Colonic mucosa (tissue), 4 donors: Measurements from ENCODE around the gene TBX4. TPM values are rescaled to one million over a fixed set of nuclear protein-coding genes. Genes with fewer than 3 reads are reported as not detected.

Experiments used
- DNase-seq: peaks from one replicate; pipeline ENCODE4 v3.0.0-alpha.2; 2020
- H3K27ac ChIP-seq: fragments of 200-600 bp; one replicate; pipeline ENCODE4 v1.8.0; 2021
- H3K27me3 ChIP-seq: fragments of 200-600 bp; one replicate; pipeline ENCODE4 v1.8.0; 2021
- H3K36me3 ChIP-seq: fragments of 200-600 bp; one replicate; pipeline ENCODE4 v1.8.0; 2021
- H3K4me1 ChIP-seq: fragments of 200-600 bp; one replicate; pipeline ENCODE4 v1.8.0; 2021; ENCODE audit warnings: mild to moderate bottlenecking
- H3K4me3 ChIP-seq: fragments of 200-600 bp; one replicate; pipeline ENCODE4 v1.8.0; 2021
- H3K9ac ChIP-seq, 2 donors: one replicate each; pipeline ENCODE4 v1.7.0; 2013; ENCODE audit warnings: control low read depth in 2 of 2, low read depth in 2 of 2, low read length in 2 of 2
- H3K9me3 ChIP-seq: fragments of 200-600 bp; one replicate; pipeline ENCODE4 v1.8.0; 2021
- intact Hi-C: fragments of 100-400 bp; cut with DNase I; formaldehyde crosslinking; loops from one replicate; pipeline ENCODE4 v1.14.1; 2022
- total RNA-seq, 2 donors: library from RNA; stranded (reverse); fragmentation: NEBNext Ultra II Directional in 1 of 2; extraction: Animal tissue kit (Norgen Biotek cat#: 25700) in 1 of 2; gene quantifications; one replicate each; pipeline ENCODE4 v1.2.1, GENCODE V29; 2021
- TF ChIP-seq, protein P1 (sequence below): fragments of 200-600 bp; IDR thresholded peaks from one replicate; pipeline ENCODE4 v1.8.0; 2022; ENCODE audit warnings: antibody characterized with exemption, mild to moderate bottlenecking
- donor health status: healthy.
- donor health status: DM: no; HTN: no; CAD: no.
- donor health status: DM: no; HTN: no; CAD: no.

TBX4 gene
- total RNA-seq, 2 donors from 2014 or later, result not detected

DNA sequence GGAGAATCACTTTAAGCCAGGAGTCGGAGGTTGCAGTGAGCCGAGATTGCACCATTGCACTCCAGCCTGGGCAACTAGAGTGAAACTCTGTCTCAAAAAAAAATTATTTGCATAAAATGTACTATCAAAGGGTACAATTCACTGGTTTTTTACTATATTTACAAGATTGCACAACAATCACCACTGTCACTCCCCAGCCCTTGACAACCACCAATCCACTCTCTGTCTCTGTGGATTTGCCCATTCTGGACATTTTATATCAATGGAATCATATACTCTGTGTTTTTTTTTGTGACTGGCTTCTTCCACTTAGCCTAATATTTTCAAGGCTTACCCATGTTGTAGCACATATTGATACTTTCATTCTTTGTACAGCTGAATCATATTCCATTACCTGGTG is 33.8 kb upstream of the TBX4 start:
- H3K27me3 ChIP-seq, result no peaks in the 10 kb centered on the region
- no peaks in the 10 kb centered on the region for H3K9me3 ChIP-seq
- TF ChIP-seq, protein P1, sequence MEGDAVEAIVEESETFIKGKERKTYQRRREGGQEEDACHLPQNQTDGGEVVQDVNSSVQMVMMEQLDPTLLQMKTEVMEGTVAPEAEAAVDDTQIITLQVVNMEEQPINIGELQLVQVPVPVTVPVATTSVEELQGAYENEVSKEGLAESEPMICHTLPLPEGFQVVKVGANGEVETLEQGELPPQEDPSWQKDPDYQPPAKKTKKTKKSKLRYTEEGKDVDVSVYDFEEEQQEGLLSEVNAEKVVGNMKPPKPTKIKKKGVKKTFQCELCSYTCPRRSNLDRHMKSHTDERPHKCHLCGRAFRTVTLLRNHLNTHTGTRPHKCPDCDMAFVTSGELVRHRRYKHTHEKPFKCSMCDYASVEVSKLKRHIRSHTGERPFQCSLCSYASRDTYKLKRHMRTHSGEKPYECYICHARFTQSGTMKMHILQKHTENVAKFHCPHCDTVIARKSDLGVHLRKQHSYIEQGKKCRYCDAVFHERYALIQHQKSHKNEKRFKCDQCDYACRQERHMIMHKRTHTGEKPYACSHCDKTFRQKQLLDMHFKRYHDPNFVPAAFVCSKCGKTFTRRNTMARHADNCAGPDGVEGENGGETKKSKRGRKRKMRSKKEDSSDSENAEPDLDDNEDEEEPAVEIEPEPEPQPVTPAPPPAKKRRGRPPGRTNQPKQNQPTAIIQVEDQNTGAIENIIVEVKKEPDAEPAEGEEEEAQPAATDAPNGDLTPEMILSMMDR, result no peak
- H3K4me3 ChIP-seq, result no peak overlapping the region
- no peak overlapping the region for H3K27ac ChIP-seq
- no peaks in the 10 kb centered on the region for H3K36me3 ChIP-seq
- DNase-seq, result no peak
- H3K9ac ChIP-seq, result no peak overlapping the region
- no peaks in the 10 kb centered on the region for H3K4me1 ChIP-seq
- intact Hi-C loops, result no loop called here

DNA sequence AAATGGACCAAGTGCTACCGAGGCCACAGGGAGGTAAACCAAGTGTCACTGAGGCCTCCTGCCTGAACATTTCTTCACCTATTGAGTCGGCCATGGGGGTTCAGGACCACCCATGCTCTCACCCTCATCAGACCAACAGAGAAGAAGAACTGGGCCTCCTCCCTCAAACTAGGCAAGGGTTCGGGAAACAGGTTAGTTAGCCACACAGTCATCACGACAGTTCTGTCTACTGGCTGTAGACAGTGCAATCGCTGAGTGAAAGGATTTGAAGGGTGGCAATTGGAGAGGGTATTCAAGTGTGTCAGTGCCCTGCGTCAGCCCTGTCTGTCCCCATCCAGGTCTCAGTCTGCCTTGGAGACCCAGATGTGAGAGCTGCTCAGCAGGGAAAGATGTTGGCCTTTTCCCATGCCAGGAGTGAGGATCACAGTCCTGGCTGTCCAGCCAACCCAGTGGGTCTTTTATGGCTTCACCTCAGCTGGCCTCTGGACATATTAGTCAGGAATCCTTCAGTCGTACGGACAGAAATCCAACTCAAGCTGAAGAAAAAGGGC is 32.7 kb upstream of the TBX4 start:
- no peak for DNase-seq
- H3K9me3 ChIP-seq, result no peaks in the 10 kb centered on the region
- no peaks in the 10 kb centered on the region for H3K4me1 ChIP-seq
- TF ChIP-seq, protein P1, result no peak
- no peaks in the 10 kb centered on the region for H3K27me3 ChIP-seq
- no peak overlapping the region for H3K4me3 ChIP-seq
- no peak overlapping the region for H3K27ac ChIP-seq
- intact Hi-C loops, result no loop called here
- H3K36me3 ChIP-seq, result no peaks in the 10 kb centered on the region
- no peak overlapping the region for H3K9ac ChIP-seq

GRCh38 chr17:61420052-61420451 is 32.2 kb upstream of the TBX4 start:
- TF ChIP-seq, protein P1, result no peak
- Histone ChIP-seq H3K9me3 (no peaks in the 10 kb centered on the region), H3K27ac (no peak overlapping the region), H3K4me3 (no peak overlapping the region), H3K36me3 (no peaks in the 10 kb centered on the region), H3K9ac (no peak overlapping the region), H3K27me3 (no peaks in the 10 kb centered on the region), H3K4me1 (no peaks in the 10 kb centered on the region)
- DNase-seq, result no peak
- intact Hi-C loops, result no loop called here

GRCh38 chr17:61420745-61421398 is 31.4 kb upstream of the TBX4 start:
- no peaks in the 10 kb centered on the region for H3K9me3 ChIP-seq
- H3K4me3 ChIP-seq, result no peak overlapping the region
- no peaks in the 10 kb centered on the region for H3K36me3 ChIP-seq
- no peak overlapping the region for H3K27ac ChIP-seq
- intact Hi-C loops, result no loop called here
- no peak overlapping the region for H3K9ac ChIP-seq
- TF ChIP-seq, protein P1, result no peak
- no peaks in the 10 kb centered on the region for H3K4me1 ChIP-seq
- H3K27me3 ChIP-seq, result no peaks in the 10 kb centered on the region
- no peak for DNase-seq

- H3K9me3 ChIP-seq, result no peaks in the 10 kb centered on the region
- no peak for DNase-seq
- TF ChIP-seq, protein P1, result no peak
- no peaks in the 10 kb centered on the region for H3K27me3 ChIP-seq
- no peaks in the 10 kb centered on the region for H3K36me3 ChIP-seq
- H3K4me3 ChIP-seq, result no peak overlapping the region
- no peak overlapping the region for H3K9ac ChIP-seq
- H3K4me1 ChIP-seq, result no peaks in the 10 kb centered on the region
- intact Hi-C loops, result no loop called here
- no peak overlapping the region for H3K27ac ChIP-seq
These were observed 30.8 kb upstream of the TBX4 start for GRCh38 chr17:61421460-61421859.
